Urinary bladder (tissue), 4 donors: Measurements from ENCODE around the gene DYRK3. TPM values are rescaled to one million over a fixed set of nuclear protein-coding genes. Genes with fewer than 3 reads are reported as not detected.

Experiments used
- DNase-seq: peaks from one replicate; pipeline ENCODE4 v3.0.0-alpha.2; 2015; ENCODE audit errors: extremely low spot score
- H3K27ac ChIP-seq: one replicate; pipeline ENCODE4 v1.5.1; 2013; ENCODE audit warnings: low read depth, mild to moderate bottlenecking, moderate library complexity
- H3K36me3 ChIP-seq: one replicate; pipeline ENCODE4 v1.6.1; 2013; ENCODE audit warnings: mild to moderate bottlenecking, moderate library complexity; ENCODE audit not compliant: insufficient read depth
- H3K4me1 ChIP-seq: one replicate; pipeline ENCODE4 v1.6.1; 2013; ENCODE audit warnings: mild to moderate bottlenecking, moderate library complexity; ENCODE audit not compliant: insufficient read depth
- H3K4me3 ChIP-seq: one replicate; pipeline ENCODE4 v1.5.1; 2013; ENCODE audit warnings: low read depth, low read length
- WGBS: extraction: QIAGEN DNeasy Blood & Tissue Kit; methylation state at CpG from one replicate; pipeline ENCODE4 v1.1.7; 2013; 5-methylcytosine and 5-hydroxymethylcytosine counted together
- polyA plus RNA-seq: library from polyadenylated mRNA; stranded (reverse); fragments of 200-250 nt; gene quantifications from one replicate; pipeline ENCODE4 v1.2.3, GENCODE V29; 2013
- total RNA-seq: library from RNA; depleted of rRNA; stranded (reverse); fragments of >200 nt; gene quantifications from one replicate; pipeline ENCODE4 v1.2.3, GENCODE V29; 2014
- donor health status: healthy with polysubstance abuse.
- donor health status: healthy.

DYRK3 gene
- total and polyA plus RNA-seq, 2 donors: 5.6 to 12.8 TPM

DNA sequence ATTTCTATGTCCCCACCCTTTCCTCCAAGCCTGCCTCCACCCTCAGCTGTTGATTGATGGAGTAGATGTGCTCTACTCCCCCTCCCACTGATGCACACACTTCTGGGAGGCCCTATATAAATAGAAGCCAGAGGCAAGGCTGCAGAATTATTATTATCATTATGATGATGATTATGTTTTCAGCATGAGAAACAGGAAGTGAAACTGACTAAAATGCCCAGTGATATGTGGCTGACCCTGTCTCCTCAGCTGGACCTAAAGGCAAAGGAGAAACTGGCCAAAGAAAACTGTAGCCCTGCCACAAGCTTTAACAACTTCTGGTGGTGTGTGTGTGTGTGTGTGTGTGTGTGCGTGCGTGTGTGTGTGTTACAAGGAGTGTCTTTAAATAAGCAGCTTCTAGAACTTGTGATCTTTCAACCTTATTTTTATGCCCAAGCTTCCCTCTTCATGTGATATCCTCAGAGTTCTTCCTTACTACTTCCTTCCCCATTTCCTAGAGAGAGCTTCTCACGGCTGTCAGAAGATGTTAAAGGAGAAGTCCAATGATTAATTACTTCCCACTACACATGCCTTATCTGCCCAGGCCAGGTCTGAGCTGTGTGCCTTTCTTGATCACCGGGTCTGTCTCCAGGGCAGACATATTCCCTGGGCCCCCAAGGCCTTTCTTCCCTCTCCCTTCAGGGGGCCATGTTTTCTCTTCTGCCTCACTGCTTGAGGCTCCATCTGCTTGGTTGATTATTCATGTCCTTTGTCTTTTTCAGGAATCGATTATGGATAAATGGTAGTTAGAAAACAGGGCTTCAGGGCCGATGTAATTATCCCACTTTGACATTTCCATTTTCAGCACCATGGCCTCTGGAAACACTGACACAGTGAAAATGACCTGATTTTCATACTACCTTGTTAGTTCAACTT, 37.8 kb downstream of the DYRK3 start:
- WGBS: 65% methylated on average over 6 of the region's 6 CpGs
- Histone ChIP-seq H3K4me1 (no peaks in the 10 kb centered on the region), H3K4me3 (no peak overlapping the region), H3K36me3 (no peaks in the 10 kb centered on the region), H3K27ac (no peak overlapping the region)
- no peak for DNase-seq

DNA sequence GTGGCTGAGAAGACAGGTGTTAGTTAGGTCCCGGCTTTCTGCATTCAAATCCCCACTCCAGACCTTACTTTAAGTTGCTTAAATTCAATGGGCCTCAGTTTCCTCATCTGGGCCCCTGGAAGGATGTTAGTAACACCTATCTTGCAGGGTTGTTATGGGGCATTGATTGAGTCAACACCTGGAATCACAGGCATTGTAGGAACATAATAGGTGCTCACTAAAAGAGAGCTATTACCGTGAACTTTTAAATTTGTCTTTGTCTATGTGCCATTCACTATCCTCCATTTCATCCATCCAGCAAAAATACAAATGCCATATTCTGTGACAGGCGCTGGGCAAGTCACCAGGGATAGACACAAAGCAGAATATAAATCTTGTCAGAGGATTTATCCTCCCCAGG, 38.9 kb downstream of the DYRK3 start:
- Histone ChIP-seq H3K4me1 (no peaks in the 10 kb centered on the region), H3K27ac (no peak overlapping the region), H3K36me3 (no peaks in the 10 kb centered on the region), H3K4me3 (no peak overlapping the region)
- DNase-seq: no peak
- 94% methylated on average over 3 of the region's 3 CpGs for WGBS

- WGBS: 25% methylated on average over 1 of the region's 1 CpG
- Histone ChIP-seq H3K36me3 (no peaks in the 10 kb centered on the region), H3K4me3 (no peak overlapping the region), H3K4me1 (no peaks in the 10 kb centered on the region), H3K27ac (peak overlapping the region; percentile 74)
- no peak for DNase-seq
These were observed 39.4 kb downstream of the DYRK3 start for GRCh38 chr1:206674745-206675175.

DNA sequence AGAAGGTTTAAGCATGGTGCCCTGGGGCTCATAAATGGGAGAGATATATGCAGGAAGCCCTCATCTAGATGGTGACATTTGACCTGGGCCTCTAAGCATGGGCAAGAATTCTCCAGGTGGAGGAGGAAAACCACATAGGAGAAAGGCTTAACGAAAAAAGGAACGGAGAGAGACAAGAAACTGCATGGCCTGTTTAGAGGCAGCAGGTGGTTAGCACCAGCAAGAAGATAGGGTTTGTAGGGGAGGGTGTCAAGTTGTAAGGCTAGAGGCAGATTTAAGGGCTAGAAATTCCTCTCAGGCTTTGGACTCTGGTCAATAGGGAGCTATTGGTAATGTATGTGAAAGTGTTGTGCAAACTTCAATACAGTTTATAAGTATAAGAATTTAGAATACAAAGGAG, 41.2 kb downstream of the DYRK3 start:
- Histone ChIP-seq H3K4me1 (no peaks in the 10 kb centered on the region), H3K36me3 (no peaks in the 10 kb centered on the region), H3K4me3 (no peak overlapping the region), H3K27ac (no peak overlapping the region)
- WGBS: 93% methylated on average over 2 of the region's 2 CpGs
- DNase-seq: no peak

DNA sequence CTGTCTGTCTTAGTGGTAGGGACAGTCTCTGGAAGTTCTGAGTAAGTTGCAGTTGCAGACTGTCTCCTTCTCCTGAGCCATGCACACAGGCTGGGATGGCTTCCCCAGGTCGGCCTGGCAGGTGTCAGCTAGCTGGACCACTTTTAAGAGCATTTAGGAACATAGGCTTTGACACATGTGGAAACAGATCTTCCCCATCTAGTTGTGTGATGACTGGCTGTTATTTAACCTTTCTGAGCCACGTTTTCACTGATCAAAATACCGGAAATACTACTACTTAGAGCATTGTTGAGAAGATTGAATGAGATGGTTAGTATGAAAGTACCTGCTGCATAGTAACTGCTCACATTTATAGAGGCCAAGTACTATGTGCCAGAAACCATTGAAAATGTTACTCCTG, 43.2 kb downstream of the DYRK3 start:
- Histone ChIP-seq H3K4me1 (no peaks in the 10 kb centered on the region), H3K27ac (no peak overlapping the region), H3K4me3 (no peak overlapping the region), H3K36me3 (no peaks in the 10 kb centered on the region)
- 75% methylated on average over 3 of the region's 3 CpGs for WGBS
- DNase-seq: no peak

DNA sequence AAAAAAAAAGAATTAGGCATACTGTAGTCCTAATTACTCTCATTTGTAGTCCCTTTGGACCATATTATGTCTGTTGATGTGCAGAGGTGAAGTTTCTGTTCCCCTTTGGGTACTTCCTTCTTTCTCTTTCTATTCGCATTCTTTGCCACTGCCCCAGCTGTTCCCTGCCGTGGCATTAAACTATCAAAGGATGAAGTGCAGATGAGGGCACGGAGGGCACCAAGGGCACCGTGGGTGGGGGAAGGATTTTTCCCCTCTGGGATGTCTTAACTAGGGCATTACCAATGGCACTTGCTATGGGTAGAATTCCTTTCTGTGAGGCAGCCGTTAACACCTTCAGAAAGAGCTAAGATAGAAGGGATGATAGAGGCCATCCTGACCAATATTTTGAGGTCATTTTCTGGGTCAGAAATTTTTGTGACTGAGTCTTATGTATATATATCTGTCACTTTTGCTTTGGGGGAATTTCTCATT, 44.4 kb downstream of the DYRK3 start:
- Histone ChIP-seq H3K27ac (no peak overlapping the region), H3K36me3 (no peaks in the 10 kb centered on the region), H3K4me3 (no peak overlapping the region), H3K4me1 (no peaks in the 10 kb centered on the region)
- no peak for DNase-seq
- WGBS: 62% methylated on average over 5 of the region's 5 CpGs

DNA sequence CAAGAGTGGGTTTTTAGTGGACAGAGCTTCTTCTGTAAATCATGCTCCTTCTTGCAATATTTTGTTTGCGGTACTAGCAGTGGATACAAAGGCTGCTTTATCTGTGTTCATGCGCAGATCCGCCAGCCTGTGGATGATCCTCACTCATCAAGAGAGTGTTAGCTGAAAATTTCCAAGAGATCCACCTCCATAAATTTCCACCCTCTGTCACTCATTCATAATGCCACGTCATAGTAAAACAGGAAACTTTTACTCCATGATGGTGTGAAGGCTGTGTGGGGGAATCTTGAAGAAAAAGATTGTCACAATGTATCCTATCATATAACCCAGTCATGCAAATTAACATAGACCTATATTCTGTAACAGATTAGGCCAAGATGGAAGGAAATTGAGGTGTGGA, 44.9 kb downstream of the DYRK3 start:
- H3K4me3 ChIP-seq: no peak overlapping the region
- H3K36me3 ChIP-seq: no peaks in the 10 kb centered on the region
- no peak for DNase-seq
- H3K27ac ChIP-seq: no peak overlapping the region
- 65% methylated on average over 4 of the region's 4 CpGs for WGBS
- no peaks in the 10 kb centered on the region for H3K4me1 ChIP-seq

DNA sequence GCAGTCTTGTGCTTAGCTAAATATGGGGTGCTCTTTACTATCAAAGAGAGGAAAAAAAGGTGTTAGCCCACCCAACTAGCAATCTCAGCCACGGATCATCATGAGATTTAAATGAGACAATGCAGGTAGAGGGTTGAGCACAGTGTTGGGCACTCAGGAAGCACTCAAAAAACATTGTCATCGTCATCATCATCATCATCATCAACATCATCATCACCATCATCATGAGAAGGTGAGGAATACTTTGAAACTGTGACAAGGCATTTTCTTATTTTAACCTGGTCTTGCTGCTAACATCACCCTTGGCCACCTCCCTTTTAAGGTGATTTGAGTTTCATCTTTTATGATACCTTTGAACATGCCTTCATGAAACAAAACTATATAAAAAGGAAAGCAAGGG, 46.0 kb downstream of the DYRK3 start:
- WGBS: 76% methylated on average over 2 of the region's 2 CpGs
- no peaks in the 10 kb centered on the region for H3K4me1 ChIP-seq
- no peak for DNase-seq
- no peak overlapping the region for H3K4me3 ChIP-seq
- H3K36me3 ChIP-seq: no peaks in the 10 kb centered on the region
- no peak overlapping the region for H3K27ac ChIP-seq

- H3K4me1 ChIP-seq: no peaks in the 10 kb centered on the region
- WGBS: 68% methylated on average over 3 of the region's 3 CpGs
- no peak overlapping the region for H3K27ac ChIP-seq
- no peak overlapping the region for H3K4me3 ChIP-seq
- DNase-seq: no peak
- no peaks in the 10 kb centered on the region for H3K36me3 ChIP-seq
These were observed 46.8 kb downstream of the DYRK3 start for GRCh38 chr1:206682111-206682510.

- 77% methylated on average over 6 of the region's 6 CpGs for WGBS
- Histone ChIP-seq H3K4me3 (no peak overlapping the region), H3K36me3 (no peaks in the 10 kb centered on the region), H3K4me1 (peaks cover 2% of the 10 kb centered on the region), H3K27ac (no peak overlapping the region)
- no peak for DNase-seq
These were observed 48.0 kb downstream of the DYRK3 start for GRCh38 chr1:206683313-206683712.

GRCh38 chr1:206684003-206684402, 48.7 kb downstream of the DYRK3 start:
- H3K4me1 ChIP-seq: peaks cover 2% of the 10 kb centered on the region
- no peak for DNase-seq
- H3K27ac ChIP-seq: no peak overlapping the region
- H3K4me3 ChIP-seq: no peak overlapping the region
- 60% methylated on average over 8 of the region's 8 CpGs for WGBS
- H3K36me3 ChIP-seq: no peaks in the 10 kb centered on the region

DNA sequence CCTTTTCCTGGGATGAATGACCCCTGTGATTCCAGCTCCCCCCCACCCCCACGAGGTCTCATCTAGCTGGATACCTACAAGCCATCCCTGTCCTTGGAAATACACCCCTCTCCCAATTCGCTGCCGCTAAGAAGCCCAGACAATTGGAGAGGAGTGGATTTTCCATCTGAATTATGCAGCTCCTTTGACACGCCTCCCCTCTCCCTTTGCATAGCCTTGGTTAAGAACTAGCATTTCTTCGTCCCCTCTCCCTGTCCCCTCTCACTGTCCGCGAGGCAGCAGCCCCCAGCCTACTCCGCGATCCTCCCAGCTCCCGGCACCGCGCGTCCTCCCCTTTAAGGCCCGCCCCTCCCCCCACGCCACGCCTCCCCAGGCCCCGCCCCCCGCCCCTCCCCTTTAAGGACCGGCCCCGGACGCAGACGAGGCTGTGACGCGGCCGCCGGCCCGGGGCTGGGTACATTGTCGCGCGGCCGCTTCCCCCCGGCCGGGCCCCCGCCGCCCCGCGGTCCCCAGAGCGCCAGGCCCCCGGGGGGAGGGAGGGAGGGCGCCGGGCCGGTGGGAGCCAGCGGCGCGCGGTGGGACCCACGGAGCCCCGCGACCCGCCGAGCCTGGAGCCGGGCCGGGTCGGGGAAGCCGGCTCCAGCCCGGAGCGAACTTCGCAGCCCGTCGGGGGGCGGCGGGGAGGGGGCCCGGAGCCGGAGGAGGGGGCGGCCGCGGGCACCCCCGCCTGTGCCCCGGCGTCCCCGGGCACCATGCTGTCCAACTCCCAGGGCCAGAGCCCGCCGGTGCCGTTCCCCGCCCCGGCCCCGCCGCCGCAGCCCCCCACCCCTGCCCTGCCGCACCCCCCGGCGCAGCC, 49.4 kb downstream of the DYRK3 start, which contains the start of gene MAPKAPK2:
TSS of gene MAPKAPK2 (plus strand) at position 428 of the 856 bp plus-strand sequence. CDS start at position 753, 325 bp downstream.
- WGBS: 1% methylated on average over 79 of the region's 82 CpGs

GRCh38 chr1:206685334-206685768, 50.0 kb downstream of the DYRK3 start:
- Histone ChIP-seq H3K27ac (peak overlapping the region; percentile 99), H3K4me3 (peak overlapping the region; percentile 98), H3K4me1 (peaks cover 2% of the 10 kb centered on the region), H3K36me3 (no peaks in the 10 kb centered on the region)
- WGBS: under 1% methylated on average over 48 of the region's 48 CpGs
- no peak for DNase-seq

More for the DNA sequence above, 49.4 kb downstream of the DYRK3 start, which contains the start of gene MAPKAPK2:
- Histone ChIP-seq H3K4me3 (peak within 1 kb of the TSS; percentile 98), H3K36me3 (no peaks in the 10 kb centered on the region), H3K4me1 (peaks cover 2% of the 10 kb centered on the region), H3K27ac (peak within 1 kb of the TSS; percentile 99)
- no peak for DNase-seq
